HG03575 (cell line): ENCODE data around the gene KRT39.

Experiments used
- ATAC-seq: cut with Tn5 transposase; IDR thresholded peaks from one replicate; pipeline ENCODE4 v1.9.1; 2021; ENCODE audit not compliant: unreplicated experiment, insufficient number of reproducible peaks, low FRiP score; ENCODE audit errors: extremely low read depth

KRT39 gene

GRCh38 chr17:40914075-40914855, 52.5 kb downstream of the KRT39 start:
- ATAC-seq: no peak

DNA sequence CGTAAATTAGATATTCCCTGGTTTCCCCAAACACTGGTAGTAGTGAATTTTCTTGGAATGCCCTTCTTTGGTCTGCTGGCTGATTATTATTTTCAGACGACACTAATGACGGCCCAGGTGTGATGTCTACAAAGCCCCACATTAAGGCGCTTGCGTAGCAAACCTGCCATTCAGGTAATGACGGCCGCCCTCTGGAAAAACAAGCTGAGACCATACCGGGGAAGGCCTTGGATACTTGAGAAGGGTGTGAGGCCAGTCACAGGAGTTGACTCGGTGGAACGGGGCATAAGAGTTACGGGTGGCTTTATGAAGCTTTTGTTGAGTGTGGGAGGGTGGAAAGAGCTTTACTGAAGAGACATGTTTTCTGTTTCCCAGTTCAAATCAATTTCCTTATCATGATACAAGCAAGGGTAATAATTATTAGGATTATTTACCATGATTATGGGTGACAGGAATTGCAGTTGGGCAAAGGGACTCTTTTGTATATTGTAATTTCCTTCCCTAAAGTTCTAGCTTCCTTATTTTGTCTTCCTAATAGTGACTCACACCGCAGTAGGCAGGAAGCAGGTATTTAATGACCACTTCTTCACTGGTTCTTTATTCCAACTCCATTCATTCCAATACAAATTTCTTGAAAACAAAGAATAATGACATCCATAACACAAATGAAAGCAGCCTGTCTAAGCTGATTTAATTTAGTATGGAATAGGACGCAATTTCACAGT, 54.1 kb downstream of the KRT39 start:
- no peak for ATAC-seq

- no peak for ATAC-seq
These were observed 56.3 kb downstream of the KRT39 start for GRCh38 chr17:40910441-40910841.

DNA sequence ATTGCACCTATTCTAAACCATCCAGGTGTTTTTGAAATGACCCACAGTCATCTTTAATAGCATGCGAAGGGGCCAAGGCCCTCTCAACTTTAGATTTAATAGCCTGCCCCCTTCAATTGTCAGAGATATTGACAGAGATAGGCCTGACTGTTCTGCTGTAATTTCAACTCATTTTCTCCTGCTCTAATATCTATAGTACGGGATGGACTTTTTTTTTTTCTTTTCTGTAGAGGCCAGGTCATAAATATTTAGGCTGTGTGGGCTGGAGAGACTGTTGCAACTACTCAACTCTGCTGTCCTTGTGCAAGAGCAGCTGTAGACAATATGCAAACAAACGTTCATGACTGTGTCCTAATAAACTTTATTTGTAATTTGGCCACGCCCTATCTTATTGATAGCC, 57.0 kb downstream of the KRT39 start:
- no peak for ATAC-seq

- ATAC-seq: no peak
These were observed 57.4 kb downstream of the KRT39 start for GRCh38 chr17:40909351-40909750.
